B cell (primary cell): ENCODE results near the gene DAAM2.

Source experiments
- EZH2 ChIP-seq: IDR thresholded peaks from 2 replicates; pipeline ENCODE4 v1.6.1; 2012; ENCODE audit warnings: borderline replicate concordance, low read depth, mild to moderate bottlenecking, moderate library complexity, low read length; ENCODE audit not compliant: insufficient read depth, poor library complexity, severe bottlenecking
- TF ChIP-seq, protein P1 (sequence below): fragments of 200-600 bp; IDR thresholded peaks from one replicate; pipeline ENCODE4 v1.8.0; 2022; ENCODE audit warnings: antibody characterized with exemption, mild to moderate bottlenecking

DNA sequence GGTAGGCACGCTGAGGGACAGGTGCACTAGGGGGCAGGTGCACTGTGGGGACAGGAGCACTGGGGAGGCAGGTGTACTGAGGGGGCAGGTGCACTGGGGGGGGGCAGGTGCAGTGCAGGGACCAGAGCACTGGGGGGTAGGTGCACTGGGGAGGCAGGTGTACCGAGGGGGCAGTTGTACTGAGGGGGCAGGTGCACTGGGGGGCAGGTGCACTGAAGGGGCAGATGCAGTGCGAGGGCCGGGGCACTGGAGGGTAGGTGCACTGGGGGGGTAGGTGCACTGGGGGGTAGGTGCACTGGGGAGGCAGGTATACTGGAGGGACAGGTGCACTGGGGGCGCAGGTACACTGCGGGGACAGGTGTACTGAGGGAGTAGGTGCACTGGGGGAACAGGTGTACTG, 39.5 kb downstream of the DAAM2 start:
- TF ChIP-seq EZH2 = no peak
- TF ChIP-seq, protein P1, sequence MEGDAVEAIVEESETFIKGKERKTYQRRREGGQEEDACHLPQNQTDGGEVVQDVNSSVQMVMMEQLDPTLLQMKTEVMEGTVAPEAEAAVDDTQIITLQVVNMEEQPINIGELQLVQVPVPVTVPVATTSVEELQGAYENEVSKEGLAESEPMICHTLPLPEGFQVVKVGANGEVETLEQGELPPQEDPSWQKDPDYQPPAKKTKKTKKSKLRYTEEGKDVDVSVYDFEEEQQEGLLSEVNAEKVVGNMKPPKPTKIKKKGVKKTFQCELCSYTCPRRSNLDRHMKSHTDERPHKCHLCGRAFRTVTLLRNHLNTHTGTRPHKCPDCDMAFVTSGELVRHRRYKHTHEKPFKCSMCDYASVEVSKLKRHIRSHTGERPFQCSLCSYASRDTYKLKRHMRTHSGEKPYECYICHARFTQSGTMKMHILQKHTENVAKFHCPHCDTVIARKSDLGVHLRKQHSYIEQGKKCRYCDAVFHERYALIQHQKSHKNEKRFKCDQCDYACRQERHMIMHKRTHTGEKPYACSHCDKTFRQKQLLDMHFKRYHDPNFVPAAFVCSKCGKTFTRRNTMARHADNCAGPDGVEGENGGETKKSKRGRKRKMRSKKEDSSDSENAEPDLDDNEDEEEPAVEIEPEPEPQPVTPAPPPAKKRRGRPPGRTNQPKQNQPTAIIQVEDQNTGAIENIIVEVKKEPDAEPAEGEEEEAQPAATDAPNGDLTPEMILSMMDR = no peak
